ENCODE results near the gene MYMK.

MYMK gene

GRCh38 chr9:133507246-133507965, 17.4 kb downstream of the MYMK start:
- Histone ChIP-seq H3K4ac (ENCODE audit: low read depth in 1 of 2, low read length in 2 of 2) (peak overlapping the region in 1 of 2 experiments; percentile 37), H2BK5ac (ENCODE audit: low read depth, low read length, poor library complexity, severe bottlenecking) (no peak overlapping the region), H2BK120ac (ENCODE audit: low read depth, low read length) (no peak overlapping the region), H4K91ac (ENCODE audit: low read length) (peak overlapping the region; percentile 44), H3K9me3 (ENCODE audit: control insufficient read depth, low read length) (peaks cover 5% of the 10 kb centered on the region), H2BK15ac (ENCODE audit: low read depth, poor library complexity, severe bottlenecking) (peak overlapping the region; percentile 16), H3K23ac (ENCODE audit: low read length in 2 of 2) (peak overlapping the region in 1 of 2 experiments; percentile 42), H2AFZ (ENCODE audit: low read depth, low read length) (no peak overlapping the region), H2BK12ac (ENCODE audit: low read length in 2 of 2) (peak overlapping the region; percentile 35 to 49), H3K79me1 (replicated peaks; ENCODE audit: low read length, poor library complexity, severe bottlenecking) (no peaks in the 10 kb centered on the region), H3K4me1 (ENCODE audit: control insufficient read depth, insufficient read depth, low read depth, low read length) (peaks cover 38% of the 10 kb centered on the region), H4K8ac (ENCODE audit: low read length) (peak overlapping the region; percentile 1), H3K36me3 (ENCODE audit: control insufficient read depth in 1 of 2, insufficient read depth in 2 of 2, low read depth in 1 of 2, low read length in 2 of 2) (no peaks in the 10 kb centered on the region), H3K18ac (ENCODE audit: low read depth in 1 of 2, low read length in 2 of 2) (peak overlapping the region; percentile 29 to 38), H3K4me3 (ENCODE audit: insufficient read depth in 1 of 2, low read depth in 1 of 2, low read length in 2 of 2) (no peak overlapping the region), H2AK5ac (ENCODE audit: low read length, severe bottlenecking) (peak overlapping the region; percentile 13), H3K27me3 (ENCODE audit: control insufficient read depth in 1 of 2, insufficient read depth in 1 of 2, low read length in 2 of 2) (peaks cover 3 to 14% of the 10 kb centered on the region in 2 experiments), H3K14ac (ENCODE audit: low read length in 2 of 2) (peak overlapping the region in 1 of 2 experiments; percentile 95), H3K9ac (ENCODE audit: low read length) (peak overlapping the region; percentile 62), H3K27ac (ENCODE audit: low read length, poor library complexity, severe bottlenecking) (no peak overlapping the region), H3K4me2 (ENCODE audit: low read length, poor library complexity, severe bottlenecking) (no peak overlapping the region)
- WGBS = 96% methylated on average over 24 of the region's 24 CpGs
- no peak for DNase-seq

GRCh38 chr9:133506653-133507038, 18.1 kb downstream of the MYMK start:
- Histone ChIP-seq H3K36me3 (ENCODE audit: control insufficient read depth in 1 of 2, insufficient read depth in 2 of 2, low read depth in 1 of 2, low read length in 2 of 2) (no peaks in the 10 kb centered on the region), H2BK5ac (ENCODE audit: low read depth, low read length, poor library complexity, severe bottlenecking) (no peak overlapping the region), H3K4me2 (ENCODE audit: low read length, poor library complexity, severe bottlenecking) (no peak overlapping the region), H2AFZ (ENCODE audit: low read depth, low read length) (no peak overlapping the region), H2BK12ac (ENCODE audit: low read length in 2 of 2) (no peak overlapping the region), H2BK15ac (ENCODE audit: low read depth, poor library complexity, severe bottlenecking) (no peak overlapping the region), H4K8ac (ENCODE audit: low read length) (peak overlapping the region; percentile 1), H3K4me1 (ENCODE audit: control insufficient read depth, insufficient read depth, low read depth, low read length) (peaks cover 37% of the 10 kb centered on the region), H3K9ac (ENCODE audit: low read length) (peak overlapping the region; percentile 62), H3K27ac (ENCODE audit: low read length, poor library complexity, severe bottlenecking) (no peak overlapping the region), H3K79me1 (replicated peaks; ENCODE audit: low read length, poor library complexity, severe bottlenecking) (no peaks in the 10 kb centered on the region), H3K4me3 (ENCODE audit: insufficient read depth in 1 of 2, low read depth in 1 of 2, low read length in 2 of 2) (no peak overlapping the region), H3K23ac (ENCODE audit: low read length in 2 of 2) (no peak overlapping the region), H3K9me3 (ENCODE audit: control insufficient read depth, low read length) (peaks cover 13% of the 10 kb centered on the region), H3K14ac (ENCODE audit: low read length in 2 of 2) (peak overlapping the region in 1 of 2 experiments; percentile 19), H4K91ac (ENCODE audit: low read length) (no peak overlapping the region), H3K4ac (ENCODE audit: low read depth in 1 of 2, low read length in 2 of 2) (no peak overlapping the region), H3K27me3 (ENCODE audit: control insufficient read depth in 1 of 2, insufficient read depth in 1 of 2, low read length in 2 of 2) (peaks cover 5 to 14% of the 10 kb centered on the region in 2 experiments), H3K18ac (ENCODE audit: low read depth in 1 of 2, low read length in 2 of 2) (peak overlapping the region in 1 of 2 experiments; percentile 51), H2BK120ac (ENCODE audit: low read depth, low read length) (no peak overlapping the region), H2AK5ac (ENCODE audit: low read length, severe bottlenecking) (no peak overlapping the region)
- peak; percentile 92 for DNase-seq
- 36% methylated on average over 18 of the region's 18 CpGs for WGBS

GRCh38 chr9:133505901-133506652, 18.7 kb downstream of the MYMK start:
- Histone ChIP-seq H3K9me3 (ENCODE audit: control insufficient read depth, low read length) (peaks cover 18% of the 10 kb centered on the region), H3K36me3 (ENCODE audit: control insufficient read depth in 1 of 2, insufficient read depth in 2 of 2, low read depth in 1 of 2, low read length in 2 of 2) (no peaks in the 10 kb centered on the region), H3K14ac (ENCODE audit: low read length in 2 of 2) (no peak overlapping the region), H3K27ac (ENCODE audit: low read length, poor library complexity, severe bottlenecking) (no peak overlapping the region), H3K27me3 (ENCODE audit: control insufficient read depth in 1 of 2, insufficient read depth in 1 of 2, low read length in 2 of 2) (peaks cover 5 to 14% of the 10 kb centered on the region in 2 experiments), H3K4me2 (ENCODE audit: low read length, poor library complexity, severe bottlenecking) (no peak overlapping the region), H3K79me1 (replicated peaks; ENCODE audit: low read length, poor library complexity, severe bottlenecking) (no peaks in the 10 kb centered on the region), H2AK5ac (ENCODE audit: low read length, severe bottlenecking) (no peak overlapping the region), H3K4me3 (ENCODE audit: insufficient read depth in 1 of 2, low read depth in 1 of 2, low read length in 2 of 2) (peak overlapping the region in 1 of 2 experiments; percentile 44), H2BK15ac (ENCODE audit: low read depth, poor library complexity, severe bottlenecking) (no peak overlapping the region), H2BK120ac (ENCODE audit: low read depth, low read length) (no peak overlapping the region), H3K4ac (ENCODE audit: low read depth in 1 of 2, low read length in 2 of 2) (peak overlapping the region in 1 of 2 experiments; percentile 6), H3K18ac (ENCODE audit: low read depth in 1 of 2, low read length in 2 of 2) (peak overlapping the region in 1 of 2 experiments; percentile 69), H4K91ac (ENCODE audit: low read length) (no peak overlapping the region), H3K23ac (ENCODE audit: low read length in 2 of 2) (peak overlapping the region in 1 of 2 experiments; percentile 36), H3K9ac (ENCODE audit: low read length) (peak overlapping the region; percentile 77), H2AFZ (ENCODE audit: low read depth, low read length) (peak overlapping the region; percentile 39), H2BK5ac (ENCODE audit: low read depth, low read length, poor library complexity, severe bottlenecking) (no peak overlapping the region), H3K4me1 (ENCODE audit: control insufficient read depth, insufficient read depth, low read depth, low read length) (peaks cover 37% of the 10 kb centered on the region), H2BK12ac (ENCODE audit: low read length in 2 of 2) (peak overlapping the region in 1 of 2 experiments; percentile 37), H4K8ac (ENCODE audit: low read length) (no peak overlapping the region)
- 75% methylated on average over 22 of the region's 23 CpGs for WGBS
- no peak for DNase-seq
